Stimulated activated CD8-positive, alpha-beta memory T cell treated with anti-CD3 and anti-CD28 coated beads, Interleukin-7, amount 100 ng/mL, for 48 hours (primary cell): ENCODE results near the gene SMC6.

Experiments
- DNase-seq, 2 donors: peaks; one replicate each; pipeline ENCODE4 v3.0.0-alpha.2; 2020; ENCODE audit warnings: low read depth in 1 of 2; ENCODE audit errors: extremely low read depth in 1 of 2

The SMC6 gene

DNA sequence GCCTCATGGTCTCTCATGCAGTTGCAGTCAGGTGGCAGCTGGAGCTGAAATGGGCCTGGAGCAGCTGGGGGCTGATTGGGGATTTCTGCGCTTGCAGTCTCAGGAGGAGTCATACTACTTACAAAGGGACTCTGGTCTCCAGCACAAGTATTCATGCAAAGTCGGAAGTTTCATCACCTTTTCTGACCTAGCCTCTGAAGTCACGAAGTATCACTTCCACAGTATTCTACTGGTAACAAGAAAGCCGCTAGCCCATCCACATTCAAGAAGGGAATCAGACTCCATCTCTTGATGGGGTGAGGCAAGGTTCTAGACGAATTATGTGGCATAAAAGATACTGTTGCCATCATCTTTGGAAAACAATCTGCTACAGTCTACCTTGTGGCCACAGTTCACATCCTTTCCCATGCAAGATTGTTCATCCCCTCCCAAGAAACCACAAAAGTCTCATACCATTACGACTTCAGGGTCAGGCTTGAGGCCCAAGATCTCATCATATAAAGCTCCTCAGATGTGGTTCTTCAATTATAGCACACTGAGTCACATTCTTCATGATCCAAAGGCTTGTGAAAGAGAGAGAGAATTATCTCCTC lies 95.3 kb downstream of the SMC6 start:
- DNase-seq, result peak in 1 of 2 donors; percentile 14

DNA sequence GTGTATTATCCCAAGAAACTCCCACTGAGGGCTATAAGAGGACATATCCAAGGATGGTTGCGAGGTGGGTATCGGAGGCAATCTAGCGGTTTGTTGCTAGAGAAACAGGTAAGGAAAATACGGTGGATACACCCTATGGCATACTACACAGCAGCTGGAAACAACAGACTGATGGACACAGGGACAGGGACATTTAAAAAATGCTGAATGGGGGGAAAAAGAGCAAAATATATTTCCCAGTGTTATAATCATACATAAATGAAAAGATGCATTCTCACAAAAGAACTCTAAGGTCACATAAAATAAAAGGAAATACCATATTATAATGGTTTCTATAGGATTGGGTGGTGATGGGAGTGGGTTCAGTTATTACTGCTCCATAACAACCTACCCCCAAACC lies 95.9 kb downstream of the SMC6 start:
- no peak for DNase-seq

DNA sequence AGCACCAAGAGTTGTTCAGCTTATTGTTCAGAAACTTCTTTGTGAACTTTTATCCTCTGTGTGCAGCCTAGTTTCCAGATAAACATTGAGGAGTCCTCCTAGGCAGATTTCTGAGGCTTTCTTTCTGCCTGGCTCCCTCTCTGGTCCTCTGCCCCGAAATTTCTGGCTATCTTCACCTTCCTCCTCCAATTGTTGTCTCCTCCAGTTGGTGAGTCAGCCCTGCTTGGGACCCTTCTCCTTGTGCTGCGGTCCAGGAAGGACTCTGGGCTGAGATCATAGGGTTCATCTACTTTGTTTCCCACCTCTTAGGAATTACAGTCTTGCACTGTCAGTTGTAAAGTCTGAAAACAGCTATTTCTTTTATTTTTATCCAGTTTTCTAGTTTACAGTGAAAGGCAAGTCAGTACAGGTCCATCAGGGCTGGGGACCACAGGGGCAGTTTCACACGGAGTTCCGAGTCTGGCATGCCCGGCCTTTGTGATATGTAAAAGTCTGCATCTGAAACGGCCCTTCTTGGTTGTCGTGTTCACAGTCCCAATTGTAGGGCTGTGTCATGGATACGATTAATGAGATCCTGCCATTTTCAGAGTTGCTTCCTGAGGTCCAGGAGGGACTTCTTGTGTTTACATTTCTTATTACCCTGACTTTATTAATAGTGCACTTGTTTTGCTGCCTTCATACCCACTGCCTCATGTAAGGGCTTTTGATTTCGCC lies 100.8 kb downstream of the SMC6 start:
- no peak for DNase-seq

DNA sequence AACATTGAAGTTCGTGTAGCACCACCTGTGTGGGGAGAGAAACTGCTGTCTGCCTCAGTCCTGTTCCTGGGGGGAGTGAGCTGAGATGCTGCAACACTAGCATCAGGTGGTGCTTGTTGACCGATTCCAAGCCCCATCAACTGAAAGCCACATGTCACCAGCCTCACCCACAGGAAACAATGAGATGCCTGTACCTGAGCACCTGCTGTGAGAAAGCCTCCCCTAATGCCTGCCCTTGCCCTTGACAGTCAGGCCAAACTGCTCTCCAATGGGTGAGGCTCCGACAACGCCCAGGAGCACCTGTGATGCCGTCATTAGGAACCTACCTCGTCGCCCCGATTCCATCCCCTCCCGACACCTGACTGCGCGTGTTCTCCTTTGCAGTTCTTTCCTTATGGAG lies 104.6 kb downstream of the SMC6 start:
- no peak for DNase-seq

DNA sequence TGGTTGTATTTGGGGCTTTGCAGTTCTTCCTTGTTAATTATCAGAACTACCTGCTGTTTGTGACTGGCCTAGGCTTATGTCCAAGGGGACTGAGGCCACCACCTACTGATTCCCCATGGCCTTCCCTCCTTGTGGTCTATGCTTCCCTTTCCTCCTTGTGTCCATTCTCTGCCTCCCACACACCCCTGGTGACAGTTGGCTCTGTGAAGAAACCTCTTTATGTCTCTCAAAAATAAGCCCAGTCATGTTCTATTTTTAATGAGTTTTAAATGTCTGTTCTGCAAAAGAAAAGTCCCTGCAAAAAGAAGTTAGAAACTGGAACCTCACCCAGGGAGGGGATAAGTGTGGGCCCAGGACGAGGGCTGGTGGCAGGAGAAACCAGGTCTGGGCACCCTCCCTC lies 105.0 kb downstream of the SMC6 start:
- no peak for DNase-seq

DNA sequence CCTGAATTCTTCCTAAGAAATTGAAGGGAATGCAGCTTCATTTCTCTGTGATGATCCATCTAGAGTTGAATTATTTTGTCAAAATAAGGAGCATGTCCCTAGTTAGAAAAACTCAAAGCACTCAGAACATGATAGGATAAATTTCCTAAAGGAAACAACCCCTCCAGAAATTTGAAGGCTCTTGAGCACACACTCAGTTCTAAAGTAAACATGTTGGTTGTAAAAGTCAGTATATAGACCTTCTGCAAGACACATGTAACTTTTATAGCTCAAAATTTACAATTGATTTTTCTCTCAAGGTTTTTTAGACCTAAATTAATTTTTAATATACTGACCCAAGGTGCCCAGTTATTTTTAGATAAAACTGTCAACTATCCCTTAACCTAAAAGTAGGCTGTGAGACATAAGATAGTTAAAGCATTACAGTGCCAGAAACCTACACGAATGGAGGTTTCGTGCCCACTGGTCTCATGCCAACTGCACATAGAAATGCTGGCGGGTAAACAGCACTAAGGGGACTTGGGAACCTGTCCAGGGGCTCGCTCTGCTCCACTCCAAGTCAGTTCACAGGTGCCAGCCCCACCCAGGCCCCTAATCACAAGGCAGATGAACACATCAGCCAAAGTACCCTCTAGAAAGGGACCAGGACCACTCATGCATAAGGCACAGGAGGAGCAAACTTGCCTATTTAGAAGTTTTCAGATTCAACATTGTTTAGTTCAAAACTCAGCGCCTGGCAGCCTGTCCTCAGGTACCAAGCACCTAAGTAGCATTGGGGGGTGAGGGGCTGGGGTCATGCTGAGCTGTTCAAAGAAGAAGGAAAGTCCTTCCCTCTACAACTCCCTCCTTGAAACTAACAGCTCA lies 106.5 kb downstream of the SMC6 start:
- DNase-seq, result no peak

DNA sequence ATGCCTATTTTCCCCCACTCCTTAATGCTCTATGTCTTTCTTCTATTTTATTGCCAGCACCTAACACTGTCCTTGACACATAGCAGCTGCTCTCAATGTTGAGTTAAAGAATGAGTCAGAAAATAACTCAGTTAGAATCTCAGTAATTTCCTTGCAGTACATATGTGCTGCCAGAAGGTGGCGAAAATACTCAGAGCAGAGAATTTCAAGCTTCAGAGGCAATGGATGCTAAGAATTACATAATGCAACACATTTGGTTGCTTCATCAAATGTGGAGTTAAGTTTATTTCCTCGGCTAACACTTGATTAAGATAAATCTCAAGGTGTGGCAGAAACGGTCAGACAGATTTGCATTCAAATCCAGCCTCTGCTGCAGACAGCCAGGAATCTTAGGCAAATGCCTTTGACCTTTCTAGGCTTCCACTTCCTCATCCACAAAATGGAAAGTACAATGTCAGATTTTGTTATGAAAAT lies 107.5 kb downstream of the SMC6 start:
- peak in 1 of 2 donors; percentile 20 for DNase-seq

DNA sequence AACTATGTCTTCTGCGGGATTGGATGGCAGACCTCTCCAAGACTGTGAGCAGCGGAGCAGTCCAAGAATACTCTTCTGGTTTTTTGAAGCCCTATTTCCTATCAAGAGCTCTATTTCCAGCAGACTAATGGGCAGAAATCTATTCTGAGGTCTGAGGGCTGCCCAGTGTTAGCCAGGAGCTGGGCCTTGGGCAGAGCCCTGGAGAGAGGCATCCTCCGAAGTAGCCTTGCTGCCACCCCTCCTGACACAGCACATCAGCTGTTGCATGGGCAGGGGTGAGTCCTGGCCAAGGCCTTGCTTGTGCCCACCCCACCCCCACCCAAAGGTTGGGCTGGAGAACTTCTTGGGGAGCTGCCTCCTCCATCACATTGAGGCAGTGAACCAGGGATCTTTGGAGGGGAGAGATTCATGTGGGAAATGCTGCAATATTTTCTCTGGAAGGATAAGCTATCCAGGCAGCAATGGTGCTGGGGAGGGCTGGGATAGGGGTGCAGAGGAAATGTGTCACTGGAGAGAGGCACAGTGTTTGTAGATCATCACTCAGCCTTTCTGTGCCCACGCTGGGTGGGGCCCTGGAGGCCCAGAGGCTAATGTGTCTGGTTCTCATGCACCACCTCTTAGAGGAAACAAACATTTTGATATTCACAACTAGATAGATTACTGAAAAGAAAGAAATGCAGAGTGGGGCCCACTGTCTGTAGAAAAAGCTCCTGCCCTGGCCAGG lies 108.5 kb downstream of the SMC6 start:
- DNase-seq, result no peak

DNA sequence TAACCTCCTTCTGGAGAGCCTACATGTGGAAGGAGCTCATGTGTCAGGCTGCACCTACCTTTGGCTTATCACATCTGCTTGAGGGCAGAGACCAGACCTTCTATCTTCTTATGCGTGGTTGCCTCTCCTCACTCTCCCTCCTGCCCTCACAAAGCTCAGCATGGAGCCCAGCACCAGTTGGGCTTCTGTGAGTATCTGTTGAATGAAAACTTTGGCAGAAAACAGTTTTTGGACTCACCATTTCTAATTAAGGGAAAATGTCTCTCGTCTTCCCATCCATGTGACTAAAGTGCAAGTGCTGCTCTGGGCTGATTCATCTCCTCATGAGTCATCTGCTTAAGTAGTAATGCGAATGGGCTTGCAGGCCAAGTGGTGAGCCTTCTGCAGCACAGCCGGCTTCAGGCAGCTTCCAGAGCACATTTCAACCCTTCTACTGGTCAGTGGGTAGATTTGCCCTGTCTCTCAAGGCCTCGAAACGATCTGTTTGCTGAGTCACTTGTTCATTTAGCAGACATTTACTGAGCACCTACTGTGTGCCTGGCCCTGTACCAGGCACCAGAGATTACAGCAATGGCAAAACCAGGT lies 110.5 kb downstream of the SMC6 start:
- peak in 1 of 2 donors; percentile 25 for DNase-seq

DNA sequence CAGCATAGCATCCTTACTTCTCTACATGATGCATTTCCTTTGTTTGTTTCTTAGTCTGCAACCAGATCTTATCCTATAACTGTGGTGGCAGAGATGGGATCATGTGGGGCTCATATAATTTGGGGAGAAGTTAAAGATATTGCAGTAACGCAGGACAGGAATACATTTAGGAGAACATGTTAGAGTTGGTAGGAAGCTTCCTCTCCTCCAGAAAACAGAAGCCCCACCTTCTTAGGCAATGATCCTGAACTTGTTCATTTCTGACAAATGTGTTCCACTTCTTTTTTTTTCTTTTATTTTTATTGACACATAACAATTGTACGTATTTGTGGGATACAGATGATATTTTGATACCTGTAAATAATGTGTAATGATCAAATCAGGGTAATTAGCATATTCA lies 113.2 kb downstream of the SMC6 start:
- DNase-seq, result no peak

DNA sequence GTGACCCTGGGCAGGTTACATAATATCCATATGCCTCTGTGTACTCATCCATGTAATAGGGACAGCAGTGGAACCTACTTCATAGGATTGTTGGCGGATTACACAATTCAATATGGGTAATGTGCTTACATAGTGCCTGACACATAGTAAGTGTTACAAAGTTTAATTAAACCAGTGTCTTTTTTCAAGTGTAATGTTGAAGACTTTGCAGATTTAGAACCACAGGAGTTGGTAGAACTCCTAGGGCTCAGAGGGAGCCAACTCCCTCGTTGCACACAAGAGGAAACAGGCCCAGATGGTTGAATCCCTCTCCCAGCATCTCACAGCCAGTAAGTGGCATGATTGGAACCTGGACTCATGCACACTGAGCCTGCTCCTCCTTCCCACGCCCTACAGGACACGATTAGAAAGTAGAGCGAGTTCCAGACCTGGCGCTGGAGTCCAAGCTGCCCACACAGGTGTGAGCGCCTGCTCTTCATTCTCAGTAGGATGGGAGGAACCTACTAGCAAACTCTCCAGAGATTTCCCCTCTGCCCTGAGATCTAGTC lies 115.3 kb downstream of the SMC6 start:
- DNase-seq, result no peak

DNA sequence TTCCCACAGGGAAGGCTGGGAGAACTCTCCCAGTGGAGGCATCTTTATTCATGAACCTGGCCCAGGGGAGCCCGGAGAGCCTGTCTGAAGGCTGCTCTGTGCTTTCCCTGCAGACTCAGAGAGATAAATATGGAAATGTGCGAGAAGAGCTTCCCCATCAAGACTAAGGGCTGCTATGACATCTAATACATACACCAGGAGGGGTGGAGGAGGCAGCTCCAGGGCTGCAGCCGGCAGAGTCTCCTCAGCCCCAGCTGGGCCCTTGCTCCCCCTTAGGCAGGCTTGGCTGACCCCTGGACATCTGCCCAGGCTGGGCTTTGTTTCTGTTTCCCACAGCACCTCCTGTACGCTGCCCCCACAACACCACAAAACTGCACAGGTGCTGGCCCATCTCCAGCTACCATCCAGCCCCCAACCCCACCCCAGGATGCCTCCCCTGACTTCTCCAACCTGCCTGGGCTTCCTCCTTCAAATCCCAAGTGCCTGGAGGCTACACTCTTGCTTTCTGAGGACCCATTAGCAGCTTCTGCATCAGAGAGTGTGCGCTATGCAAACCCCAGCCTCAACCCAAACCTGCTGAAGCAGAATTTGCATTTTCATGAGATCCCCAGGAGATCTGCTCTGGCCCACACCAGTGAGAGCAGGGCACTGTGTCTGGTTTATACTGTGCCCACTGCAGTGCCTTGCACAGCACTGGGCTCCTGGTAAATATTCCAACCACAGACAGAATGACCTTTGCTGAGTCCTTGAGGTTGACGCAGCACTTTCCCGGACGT lies 116.3 kb downstream of the SMC6 start:
- no peak for DNase-seq

DNA sequence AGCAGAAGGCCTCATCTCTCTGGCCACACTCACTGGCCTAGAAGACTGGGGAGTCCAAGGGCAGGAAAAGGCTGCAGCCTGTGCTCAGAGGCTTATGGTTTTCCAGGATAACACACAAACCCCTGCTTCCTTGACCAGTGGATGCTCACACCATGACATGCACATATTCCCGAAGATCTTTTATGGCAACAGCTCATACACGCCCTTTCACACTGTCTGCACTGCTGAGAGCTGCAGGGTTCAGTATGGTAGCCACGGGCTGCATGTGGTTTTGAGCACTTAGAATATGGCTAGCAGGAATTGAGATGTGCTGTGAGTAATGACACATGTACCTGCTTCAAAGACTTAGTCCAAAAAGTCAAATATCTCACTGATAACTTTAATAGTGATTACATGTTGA lies 117.4 kb downstream of the SMC6 start:
- no peak for DNase-seq

DNA sequence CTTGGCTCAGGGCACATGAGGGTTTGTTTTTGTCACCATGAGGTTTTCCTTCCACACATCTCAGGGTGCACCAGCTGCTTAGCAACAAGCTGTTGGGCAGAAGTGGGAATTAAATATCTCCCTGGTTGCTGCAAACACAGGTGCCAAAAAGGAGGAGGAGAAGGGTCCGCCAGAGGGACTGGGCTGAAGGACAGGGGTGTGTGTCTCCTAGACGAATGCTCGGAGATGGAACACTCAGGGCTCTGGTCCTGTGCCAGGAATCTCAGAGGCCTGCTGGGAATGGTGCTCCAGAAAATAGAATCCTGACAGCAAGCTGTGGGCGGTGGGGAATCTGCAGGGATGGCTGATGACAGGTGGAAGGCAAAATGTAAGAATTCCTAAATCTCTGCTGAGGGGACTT lies 118.6 kb downstream of the SMC6 start:
- DNase-seq, result no peak

DNA sequence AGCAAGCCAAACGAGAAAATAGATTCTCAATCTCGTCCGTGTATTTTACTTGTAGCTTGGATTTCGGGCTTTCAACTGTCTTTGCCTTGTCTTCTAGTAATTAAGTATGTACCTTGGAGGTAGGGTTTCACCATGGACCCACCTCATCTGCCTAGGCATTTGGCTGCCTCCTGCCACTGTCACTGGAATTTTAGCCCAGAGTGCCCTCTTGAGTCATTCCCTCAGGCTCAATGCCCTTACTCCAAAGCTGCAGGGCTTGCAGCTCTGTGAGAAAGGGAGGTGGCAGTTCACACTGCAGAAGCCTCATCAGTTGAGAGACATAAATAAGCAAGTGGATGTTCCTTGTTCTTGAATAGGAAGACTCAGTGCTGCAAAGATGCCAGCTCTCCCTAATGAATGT lies 123.5 kb downstream of the SMC6 start:
- DNase-seq, result no peak

DNA sequence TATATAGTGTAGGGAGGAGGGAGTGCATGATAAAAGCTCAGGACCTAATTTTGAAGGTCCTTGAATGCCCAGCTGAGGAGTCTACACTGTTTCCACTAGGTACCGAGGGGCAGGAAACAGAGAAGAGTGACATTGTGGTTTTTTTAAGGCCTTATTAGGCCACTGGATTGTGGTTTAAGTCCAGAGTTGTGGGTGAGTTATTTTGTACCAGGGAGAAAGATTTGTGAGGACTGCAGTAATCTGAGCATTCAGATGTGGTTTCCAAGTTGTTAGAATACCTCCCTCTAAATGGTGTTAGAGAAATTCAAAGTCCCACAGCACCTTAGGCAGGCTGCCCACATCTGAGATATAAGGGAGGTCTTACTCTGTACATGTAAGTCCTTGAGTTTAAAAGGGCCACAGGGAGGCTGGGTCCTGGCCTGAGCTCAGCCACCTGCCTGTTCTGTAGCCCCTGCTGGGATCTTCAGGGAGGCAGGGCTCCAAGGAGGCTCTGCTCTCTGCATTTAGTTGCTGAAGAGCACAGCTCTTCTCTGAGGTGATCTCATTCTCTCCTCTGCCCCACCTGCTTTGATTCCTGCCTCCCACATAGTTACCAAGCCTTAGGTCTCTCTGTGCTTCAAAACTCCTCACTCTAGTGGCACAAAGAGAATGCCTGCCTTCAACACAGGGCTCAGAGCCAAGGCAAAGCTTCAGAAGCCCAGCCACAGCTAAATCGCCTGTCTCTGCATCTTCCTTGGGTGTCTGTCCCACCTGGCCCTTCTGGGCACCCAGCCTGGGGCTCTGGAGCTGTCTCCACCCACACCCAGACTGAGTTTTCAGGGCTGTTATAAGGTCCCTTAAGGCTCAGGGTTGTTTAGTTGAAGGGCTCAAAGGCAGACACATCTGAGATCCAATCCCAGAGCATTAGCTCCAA lies 125.0 kb downstream of the SMC6 start:
- DNase-seq, result no peak

DNA sequence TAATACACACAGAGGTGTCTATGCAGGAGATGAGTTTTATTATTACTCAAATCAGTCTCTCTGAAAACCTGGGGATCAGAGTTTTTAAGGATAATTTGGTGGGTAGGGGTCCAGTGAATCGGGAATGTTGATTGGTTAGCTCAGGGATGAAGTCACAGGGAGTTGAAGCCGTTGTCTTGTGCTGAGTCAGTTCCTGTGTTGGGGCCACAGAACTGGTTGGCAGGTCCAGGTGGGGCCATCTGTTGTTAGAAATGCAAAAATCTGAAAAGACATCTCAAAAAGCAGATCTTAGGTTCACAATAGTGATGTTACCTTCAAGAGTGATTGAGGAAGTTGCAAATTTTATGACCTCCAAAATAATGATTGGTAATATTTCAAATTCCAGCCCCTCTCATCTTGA lies 126.2 kb downstream of the SMC6 start:
- DNase-seq, result no peak

DNA sequence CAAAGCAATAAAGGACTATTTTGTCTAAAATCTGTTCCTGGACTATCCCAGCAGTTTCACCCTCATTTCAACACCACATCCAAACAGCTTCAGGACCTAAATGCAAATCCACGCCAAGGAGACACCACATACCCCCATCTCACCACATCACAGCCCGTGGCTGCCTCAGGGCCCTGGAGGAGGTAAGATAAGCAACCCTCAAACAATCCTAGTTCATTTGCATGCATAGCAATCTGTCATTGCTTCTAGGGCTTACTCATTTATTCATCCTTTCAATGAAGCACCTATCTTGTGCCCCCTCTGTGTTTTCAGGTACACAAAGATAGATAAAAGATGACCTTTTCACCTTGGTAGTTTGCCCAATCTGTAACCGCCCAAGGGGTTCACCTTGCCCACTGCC lies 126.6 kb downstream of the SMC6 start:
- no peak for DNase-seq

DNA sequence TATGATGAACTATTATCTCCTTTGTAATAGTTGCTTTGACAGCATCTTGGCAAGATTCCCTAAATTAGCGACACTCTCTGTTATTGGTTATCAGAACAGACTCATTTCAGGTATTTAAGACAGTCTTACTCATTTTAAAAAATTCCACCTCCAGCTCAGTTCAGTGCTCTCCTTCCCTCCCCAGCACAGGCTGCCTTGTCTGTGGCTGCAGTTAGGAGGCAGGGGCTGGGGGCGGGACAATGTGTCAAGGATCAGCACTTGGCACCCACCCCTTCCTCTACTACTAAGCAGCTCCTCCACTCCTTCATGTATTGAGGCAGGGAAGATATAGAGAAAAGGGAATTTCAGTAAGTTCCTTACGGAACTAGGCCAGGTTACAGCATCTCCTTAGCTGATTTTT lies 128.2 kb downstream of the SMC6 start:
- DNase-seq, result no peak
